HG03139 (cell line): ENCODE data around the gene FTHL17.

ENCODE experiments used
- ATAC-seq: cut with Tn5 transposase; IDR thresholded peaks from one replicate; pipeline ENCODE4 v1.9.1; 2021; ENCODE audit not compliant: unreplicated experiment

Gene FTHL17

GRCh38 chrX:31071725-31072124 is at the start of gene FTHL17:
TSS of gene FTHL17 (minus strand) at chrX:31072041. CDS start at chrX:31071953, 88 bp downstream.
- no peak for ATAC-seq

- ATAC-seq = no peak
Measured at GRCh38 chrX:31117266-31117665, 45.4 kb upstream of the FTHL17 start.

- no peak for ATAC-seq
Measured at GRCh38 chrX:31115398-31115797, 43.6 kb upstream of the FTHL17 start.

- no peak for ATAC-seq
Measured at GRCh38 chrX:31114858-31115257, 43.0 kb upstream of the FTHL17 start.

GRCh38 chrX:31112226-31112999 is 40.6 kb upstream of the FTHL17 start:
- no peak for ATAC-seq

- ATAC-seq = no peak
Measured at GRCh38 chrX:31110657-31111056, 38.8 kb upstream of the FTHL17 start.

GRCh38 chrX:31099536-31100090 is 27.8 kb upstream of the FTHL17 start:
- ATAC-seq = peak; percentile 59

GRCh38 chrX:31098079-31098478 is 26.2 kb upstream of the FTHL17 start:
- no peak for ATAC-seq

- ATAC-seq = no peak
Measured at GRCh38 chrX:31093639-31093975, 21.8 kb upstream of the FTHL17 start.

GRCh38 chrX:31092970-31093638 is 21.3 kb upstream of the FTHL17 start:
- ATAC-seq = no peak

GRCh38 chrX:31092476-31092875 is 20.6 kb upstream of the FTHL17 start:
- no peak for ATAC-seq

- no peak for ATAC-seq
Measured at GRCh38 chrX:31091819-31092218, 20.0 kb upstream of the FTHL17 start.

- ATAC-seq = no peak
Measured at GRCh38 chrX:31074522-31074921, 2.7 kb upstream of the FTHL17 start.

- ATAC-seq = no peak
Measured at GRCh38 chrX:31071262-31071661, 579 bp downstream of the FTHL17 start.

- ATAC-seq = no peak
Measured at GRCh38 chrX:31070057-31070468, 1.8 kb downstream of the FTHL17 start.

- no peak for ATAC-seq
Measured at GRCh38 chrX:31063114-31063513, 8.7 kb downstream of the FTHL17 start.

- ATAC-seq = peak; percentile 75
Measured at GRCh38 chrX:31061091-31061490, 10.8 kb downstream of the FTHL17 start.

GRCh38 chrX:31060016-31060415 is 11.8 kb downstream of the FTHL17 start:
- ATAC-seq = no peak

GRCh38 chrX:31058284-31058683 is 13.6 kb downstream of the FTHL17 start:
- no peak for ATAC-seq

- ATAC-seq = no peak
Measured at GRCh38 chrX:31057691-31058090, 14.2 kb downstream of the FTHL17 start.

GRCh38 chrX:31057291-31057690 is 14.6 kb downstream of the FTHL17 start:
- ATAC-seq = no peak

- no peak for ATAC-seq
Measured at GRCh38 chrX:31053621-31054020, 18.2 kb downstream of the FTHL17 start.
